Right ventricle myocardium inferior (tissue), 1 donor: ENCODE data around the gene UBE2D3. TPM values are rescaled to one million over a fixed set of nuclear protein-coding genes. Genes with fewer than 3 reads are reported as not detected.

Experiments
- ATAC-seq: fragments of 200-7000 bp; cut with Tn5 transposase; one replicate; pipeline ENCODE4 v1.9.1; 2020; ENCODE audit warnings: mild to moderate bottlenecking, moderate library complexity
- DNase-seq: peaks from one replicate; pipeline ENCODE4 v3.0.0; 2021; ENCODE audit errors: missing footprints
- intact Hi-C: fragments of 100-400 bp; cut with DNase I; formaldehyde crosslinking; loops from one replicate; pipeline ENCODE4 v1.11.0; 2022
- total RNA-seq: library from RNA; stranded (reverse); fragmentation: NEBNext Ultra II Directional; extraction: Animal tissue kit (Norgen Biotek cat#: 25700); gene quantifications from one replicate; pipeline ENCODE4 v1.2.1, GENCODE V29; 2021
- donor health status: DM: no; HTN: yes; CAD: no; lungs with severe emphysema.

The UBE2D3 gene
- total RNA-seq, 1 donor from 2014 or later: 261 TPM

- intact Hi-C loops: no loop called here
- DNase-seq (no peak), ATAC-seq (no peak)
These were observed 11.4 kb downstream of the UBE2D3 start for GRCh38 chr4:102815981-102816380.

DNA sequence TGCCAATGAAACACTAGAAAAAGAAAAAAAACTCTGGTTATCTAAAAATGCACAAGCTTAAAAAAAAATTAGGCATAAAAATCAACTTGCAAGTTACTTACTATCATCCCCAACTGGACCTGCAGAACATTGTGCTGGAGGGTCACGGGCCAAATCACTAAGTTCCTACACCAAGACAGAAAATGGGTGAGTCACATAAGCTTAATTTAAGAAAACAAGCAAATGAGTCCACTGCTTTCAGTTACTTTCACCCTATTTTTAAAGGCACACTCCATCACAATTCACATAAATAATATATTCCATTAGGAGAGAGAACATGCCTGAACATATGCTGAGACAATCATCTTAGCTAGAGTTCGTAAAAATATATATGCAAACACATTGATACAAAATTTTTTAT, 17.7 kb downstream of the UBE2D3 start:
- intact Hi-C loops: loop anchor here (2.0 kb wide), 1 partner anchor 17 kb away; the partner anchor contains the start of gene UBE2D3
- DNase-seq: no peak
- no peak for ATAC-seq

DNA sequence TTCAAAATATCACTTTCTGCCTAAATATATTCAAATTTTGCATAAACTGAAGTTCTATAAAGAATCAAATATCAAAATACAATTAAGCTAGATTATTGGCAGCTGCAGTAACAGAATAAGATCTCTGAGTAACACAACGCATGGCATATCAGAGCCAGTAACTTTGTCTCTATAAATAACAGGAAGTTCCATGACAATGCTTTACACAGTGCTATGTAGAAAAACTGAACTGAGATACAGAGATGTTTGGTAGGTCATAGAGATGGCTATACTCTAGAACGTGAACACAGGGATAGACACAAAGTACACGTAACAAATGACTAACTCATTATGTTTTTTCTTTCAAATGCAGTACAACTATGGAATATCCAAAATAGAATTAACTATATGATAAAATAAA, 18.2 kb downstream of the UBE2D3 start:
- ATAC-seq: peak; percentile 85
- no peak for DNase-seq
- intact Hi-C loops: loop anchor here (2.0 kb wide), 1 partner anchor 18 kb away; the partner anchor contains the start of gene UBE2D3

- ATAC-seq (no peak), DNase-seq (no peak)
- intact Hi-C loops: loop anchor here (2.0 kb wide), 1 partner anchor 19 kb away; the partner anchor contains the start of gene UBE2D3
These were observed 19.3 kb downstream of the UBE2D3 start for GRCh38 chr4:102808009-102808408.

DNA sequence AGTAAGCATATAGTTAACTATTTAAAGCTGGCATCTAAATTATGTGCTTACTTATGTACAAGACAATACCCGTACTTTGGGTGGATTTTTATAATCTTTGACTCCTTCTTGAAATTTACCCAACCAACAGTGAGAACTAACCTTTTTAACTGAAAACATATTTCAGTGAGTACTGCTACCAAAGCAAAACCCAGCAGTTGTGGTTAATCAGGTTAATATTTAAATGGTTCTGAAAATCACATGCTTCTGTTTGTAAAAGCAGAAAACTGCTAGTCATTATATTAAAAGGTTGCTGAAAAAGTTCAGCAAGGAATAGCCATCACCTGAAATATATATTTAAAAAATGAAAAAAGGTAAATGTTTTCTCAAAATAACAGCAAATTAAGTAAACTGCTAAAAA, 20.0 kb downstream of the UBE2D3 start:
- DNase-seq (no peak), ATAC-seq (no peak)
- intact Hi-C loops: no loop called here

- DNase-seq: no peak
- intact Hi-C loops: no loop called here
- no peak for ATAC-seq
These were observed 27.5 kb downstream of the UBE2D3 start for GRCh38 chr4:102799816-102800215.

DNA sequence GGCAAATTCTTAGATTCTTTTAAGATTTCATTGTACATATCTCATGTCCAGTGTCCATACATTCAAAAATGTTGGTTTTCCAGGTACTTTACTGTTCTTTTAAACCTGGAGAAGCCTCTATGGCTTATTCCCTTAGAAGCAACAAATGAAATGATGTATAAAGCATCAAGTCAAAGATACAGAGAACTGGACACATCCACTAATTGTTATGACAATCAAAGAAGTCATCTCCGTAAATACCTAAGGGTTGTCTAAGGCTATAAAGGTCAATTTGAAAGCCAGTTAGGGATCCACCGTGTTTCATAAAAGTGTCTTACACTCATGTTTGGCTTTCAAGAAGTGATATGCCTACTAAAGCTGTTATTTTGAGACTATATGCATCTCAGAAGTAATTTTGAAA, 32.4 kb downstream of the UBE2D3 start:
- ATAC-seq (no peak), DNase-seq (no peak)
- intact Hi-C loops: no loop called here

- ATAC-seq: no peak
- intact Hi-C loops: no loop called here
- no peak for DNase-seq
These were observed 34.9 kb downstream of the UBE2D3 start for GRCh38 chr4:102792361-102792936.

- intact Hi-C loops: no loop called here
- no peak for ATAC-seq
- DNase-seq: no peak
These were observed 36.0 kb downstream of the UBE2D3 start for GRCh38 chr4:102791318-102791835.

- intact Hi-C loops: no loop called here
- ATAC-seq (no peak), DNase-seq (no peak)
These were observed 38.0 kb downstream of the UBE2D3 start for GRCh38 chr4:102789317-102789717.

GRCh38 chr4:102787944-102788343, 39.4 kb downstream of the UBE2D3 start:
- intact Hi-C loops: no loop called here
- ATAC-seq (no peak), DNase-seq (no peak)

GRCh38 chr4:102787096-102787881, 40.1 kb downstream of the UBE2D3 start:
- intact Hi-C loops: no loop called here
- ATAC-seq (no peak), DNase-seq (no peak)

- peak; percentile 23 for ATAC-seq
- no peak for DNase-seq
- intact Hi-C loops: no loop called here
These were observed 41.1 kb downstream of the UBE2D3 start for GRCh38 chr4:102786279-102786678.

DNA sequence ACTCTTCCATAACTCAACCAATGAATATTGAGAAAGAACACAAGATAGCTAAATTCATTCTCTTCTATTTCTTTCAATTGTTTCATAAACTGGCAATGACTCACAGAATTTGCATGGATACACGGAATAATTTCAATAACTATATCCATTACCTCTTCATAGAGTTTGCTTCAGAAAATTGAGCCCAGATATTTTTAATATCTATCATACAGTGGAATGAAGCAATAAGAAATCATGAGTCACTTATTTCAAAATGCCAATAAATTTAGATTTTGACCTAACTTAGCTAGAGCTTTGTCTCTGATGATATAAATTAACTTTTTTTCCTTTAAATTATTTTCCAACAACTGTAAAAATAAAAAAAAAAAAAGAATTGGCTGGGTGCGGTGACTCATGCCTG, 44.3 kb downstream of the UBE2D3 start:
- intact Hi-C loops: no loop called here
- DNase-seq: no peak
- no peak for ATAC-seq

- DNase-seq: no peak
- no peak for ATAC-seq
- intact Hi-C loops: no loop called here
These were observed 45.8 kb downstream of the UBE2D3 start for GRCh38 chr4:102781570-102781969.

- ATAC-seq (no peak), DNase-seq (no peak)
- intact Hi-C loops: no loop called here
These were observed 46.7 kb downstream of the UBE2D3 start for GRCh38 chr4:102780476-102781144.

GRCh38 chr4:102779204-102779603, 48.1 kb downstream of the UBE2D3 start:
- ATAC-seq: no peak
- DNase-seq: no peak
- intact Hi-C loops: no loop called here

DNA sequence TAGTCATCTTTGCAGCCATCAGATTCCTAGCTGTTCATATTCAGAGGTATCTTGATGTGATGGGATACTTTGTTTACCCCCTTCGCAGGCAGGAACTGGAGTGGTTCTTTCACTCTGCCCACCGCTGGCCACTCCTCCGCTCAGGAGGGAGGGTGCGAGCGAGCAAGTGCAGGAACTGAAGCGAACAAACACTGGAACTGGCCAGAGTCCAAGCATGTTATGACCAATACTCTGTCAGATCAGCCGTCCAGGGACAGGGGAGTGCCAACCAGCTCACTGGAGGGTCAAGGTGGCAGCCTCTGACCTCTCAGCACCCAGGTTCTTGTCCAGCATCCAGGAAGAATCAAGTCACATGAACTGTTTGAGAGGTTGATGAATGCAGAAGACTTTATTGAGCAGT, 48.6 kb downstream of the UBE2D3 start:
- no peak for DNase-seq
- intact Hi-C loops: no loop called here
- ATAC-seq: no peak

- intact Hi-C loops: no loop called here
- ATAC-seq: no peak
These were observed 51.5 kb downstream of the UBE2D3 start for GRCh38 chr4:102775805-102776204.

DNA sequence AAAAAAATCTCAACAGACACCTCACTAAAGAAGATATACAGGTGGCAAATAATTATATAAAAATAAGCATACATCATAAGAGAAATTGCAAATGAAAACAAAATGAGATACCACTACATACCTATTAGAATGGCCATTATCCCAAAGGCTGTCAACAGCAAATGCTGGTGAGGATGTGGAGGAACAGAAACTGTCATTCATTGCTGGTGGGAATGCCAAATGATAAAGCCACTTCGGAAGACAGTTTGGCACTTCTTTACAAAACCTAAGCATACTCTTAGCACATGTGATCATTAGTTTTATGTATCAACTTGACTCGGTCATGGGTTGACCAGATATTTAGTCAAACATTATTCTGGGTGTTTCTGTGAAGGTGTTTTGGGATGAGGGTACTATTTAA, 53.1 kb downstream of the UBE2D3 start:
- DNase-seq (no peak), ATAC-seq (peak; percentile 70)
- intact Hi-C loops: no loop called here

More at GRCh38 chr4:102775805-102776204, 51.5 kb downstream of the UBE2D3 start:
- no peak for DNase-seq
